Islet of Langerhans (tissue), 1 donor: ENCODE measurements around the gene TECTA.

Experiments used
- FAIRE-seq: peaks from one replicate; lab custom pipeline; 2011; peaks lifted over from hg19 to GRCh38; lab: Jason Lieb, UNC

The TECTA gene

GRCh38 chr11:121188776-121189175 lies 87.7 kb downstream of the TECTA start:
- no peak for FAIRE-seq

- no peak for FAIRE-seq
Observed at GRCh38 chr11:121191818-121192217, 90.8 kb downstream of the TECTA start.

GRCh38 chr11:121194731-121195596 lies 93.9 kb downstream of the TECTA start:
- FAIRE-seq, result peak; percentile 89

- FAIRE-seq, result no peak
Observed at GRCh38 chr11:121198491-121198890, 97.4 kb downstream of the TECTA start.

- FAIRE-seq, result no peak
Observed at GRCh38 chr11:121199516-121199915, 98.5 kb downstream of the TECTA start.

- FAIRE-seq, result no peak
Observed at GRCh38 chr11:121206810-121207209, 105.8 kb downstream of the TECTA start.

GRCh38 chr11:121207485-121208115 lies 106.6 kb downstream of the TECTA start:
- FAIRE-seq, result no peak

GRCh38 chr11:121210445-121211080 lies 109.5 kb downstream of the TECTA start:
- FAIRE-seq, result no peak

GRCh38 chr11:121211626-121212025 lies 110.6 kb downstream of the TECTA start:
- no peak for FAIRE-seq

GRCh38 chr11:121212536-121213361 lies 111.7 kb downstream of the TECTA start:
- FAIRE-seq, result no peak

- FAIRE-seq, result no peak
Observed at GRCh38 chr11:121213362-121213893, 112.4 kb downstream of the TECTA start.

GRCh38 chr11:121214861-121215260 lies 113.8 kb downstream of the TECTA start:
- no peak for FAIRE-seq

GRCh38 chr11:121221496-121222200 lies 120.6 kb downstream of the TECTA start:
- no peak for FAIRE-seq

GRCh38 chr11:121223161-121223560 lies 122.1 kb downstream of the TECTA start:
- FAIRE-seq, result no peak

GRCh38 chr11:121225382-121225781 lies 124.3 kb downstream of the TECTA start:
- FAIRE-seq, result no peak

GRCh38 chr11:121226415-121227263 lies 125.6 kb downstream of the TECTA start:
- no peak for FAIRE-seq

- FAIRE-seq, result no peak
Observed at GRCh38 chr11:121228851-121229250, 127.8 kb downstream of the TECTA start.

- FAIRE-seq, result peak; percentile 36
Observed at GRCh38 chr11:121229495-121230215, 128.6 kb downstream of the TECTA start.

GRCh38 chr11:121231576-121232278 lies 130.7 kb downstream of the TECTA start:
- no peak for FAIRE-seq
